ENCODE measurements around the gene FBXO48. TPM values are rescaled to one million over a fixed set of nuclear protein-coding genes. Genes with fewer than 3 reads are reported as not detected.

The FBXO48 gene
- total and polyA plus RNA-seq, 2 experiments from 2014 or later, result 1.1 to 1.3 TPM

DNA sequence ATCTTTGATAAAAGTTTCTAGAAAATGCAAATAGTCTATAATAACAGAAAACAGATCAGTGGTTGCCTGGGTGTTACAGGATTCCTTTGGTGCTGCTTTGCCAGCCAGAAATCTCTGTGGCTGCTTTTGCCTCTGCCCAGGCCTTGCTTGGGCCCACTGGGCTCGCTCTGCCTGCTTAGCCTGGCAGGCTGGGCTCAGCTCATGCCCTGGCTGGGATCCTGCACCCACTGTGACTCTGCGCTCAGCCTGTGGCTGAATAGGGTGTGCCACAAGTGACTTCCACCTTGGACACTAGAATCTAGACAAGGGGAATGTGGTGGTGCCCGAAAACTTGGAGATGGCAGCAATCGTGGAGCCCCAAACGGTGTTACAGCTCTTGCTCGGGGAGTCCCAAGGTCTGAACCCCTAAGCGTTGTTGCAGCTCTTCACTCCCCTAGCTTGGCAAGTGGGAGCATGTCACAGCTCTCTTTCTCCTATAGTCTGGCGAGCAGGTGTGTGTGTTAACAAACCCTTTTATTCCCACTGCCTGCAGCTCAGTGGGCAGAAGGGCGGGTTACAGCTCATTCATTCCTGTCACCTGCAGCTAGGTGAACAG lies 50.9 kb downstream of the FBXO48 start (continued):
- TF ChIP-seq, protein P1, sequence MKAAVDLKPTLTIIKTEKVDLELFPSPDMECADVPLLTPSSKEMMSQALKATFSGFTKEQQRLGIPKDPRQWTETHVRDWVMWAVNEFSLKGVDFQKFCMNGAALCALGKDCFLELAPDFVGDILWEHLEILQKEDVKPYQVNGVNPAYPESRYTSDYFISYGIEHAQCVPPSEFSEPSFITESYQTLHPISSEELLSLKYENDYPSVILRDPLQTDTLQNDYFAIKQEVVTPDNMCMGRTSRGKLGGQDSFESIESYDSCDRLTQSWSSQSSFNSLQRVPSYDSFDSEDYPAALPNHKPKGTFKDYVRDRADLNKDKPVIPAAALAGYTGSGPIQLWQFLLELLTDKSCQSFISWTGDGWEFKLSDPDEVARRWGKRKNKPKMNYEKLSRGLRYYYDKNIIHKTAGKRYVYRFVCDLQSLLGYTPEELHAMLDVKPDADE (IDR thresholded peaks at IDR 0.05), result no peak
- TF ChIP-seq, protein P2, sequence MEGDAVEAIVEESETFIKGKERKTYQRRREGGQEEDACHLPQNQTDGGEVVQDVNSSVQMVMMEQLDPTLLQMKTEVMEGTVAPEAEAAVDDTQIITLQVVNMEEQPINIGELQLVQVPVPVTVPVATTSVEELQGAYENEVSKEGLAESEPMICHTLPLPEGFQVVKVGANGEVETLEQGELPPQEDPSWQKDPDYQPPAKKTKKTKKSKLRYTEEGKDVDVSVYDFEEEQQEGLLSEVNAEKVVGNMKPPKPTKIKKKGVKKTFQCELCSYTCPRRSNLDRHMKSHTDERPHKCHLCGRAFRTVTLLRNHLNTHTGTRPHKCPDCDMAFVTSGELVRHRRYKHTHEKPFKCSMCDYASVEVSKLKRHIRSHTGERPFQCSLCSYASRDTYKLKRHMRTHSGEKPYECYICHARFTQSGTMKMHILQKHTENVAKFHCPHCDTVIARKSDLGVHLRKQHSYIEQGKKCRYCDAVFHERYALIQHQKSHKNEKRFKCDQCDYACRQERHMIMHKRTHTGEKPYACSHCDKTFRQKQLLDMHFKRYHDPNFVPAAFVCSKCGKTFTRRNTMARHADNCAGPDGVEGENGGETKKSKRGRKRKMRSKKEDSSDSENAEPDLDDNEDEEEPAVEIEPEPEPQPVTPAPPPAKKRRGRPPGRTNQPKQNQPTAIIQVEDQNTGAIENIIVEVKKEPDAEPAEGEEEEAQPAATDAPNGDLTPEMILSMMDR (conservative IDR thresholded peaks at IDR 0.05; ENCODE audit: low read depth in 2 of 2), result no peak

DNA sequence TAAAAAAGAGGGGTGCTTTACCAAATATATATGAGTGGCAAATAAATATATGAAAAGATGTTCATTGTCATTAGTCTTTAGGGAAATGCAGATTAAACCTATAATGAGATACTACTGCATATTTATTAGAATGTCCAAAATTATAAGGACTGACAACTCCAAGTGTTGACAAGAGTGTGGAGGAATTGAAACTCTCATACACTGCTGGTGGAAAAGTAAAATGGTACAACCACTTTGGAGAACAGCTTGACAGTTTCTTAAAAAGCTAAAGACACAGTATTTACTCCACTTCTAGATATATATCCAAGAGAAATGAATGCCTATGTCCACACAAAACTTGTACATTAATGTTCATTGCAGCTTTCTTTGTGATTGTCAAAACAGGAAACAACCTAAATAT lies 51.6 kb downstream of the FBXO48 start:
- no peaks in the 10 kb centered on the region for H3K27me3 ChIP-seq (ENCODE audit: insufficient read depth)
- no peak overlapping the region for H3K27ac ChIP-seq (ENCODE audit: low read depth)
- Mint-ChIP-seq H3K27me3 (ENCODE audit: insufficient read depth, low read depth, poor library complexity) (peaks cover 2% of the 10 kb centered on the region), H3K36me3 (ENCODE audit: low read depth) (no peaks in the 10 kb centered on the region; the same call in 2 of the 3 replicates), H3K27ac (no peak overlapping the region), H3K4me1 (peaks cover 21% of the 10 kb centered on the region), H3K9me3 (no peaks in the 10 kb centered on the region; the same call in 2 of the 3 replicates), H3K4me3 (no peak overlapping the region)
- H3K79me2 ChIP-seq (replicated peaks; ENCODE audit: insufficient read depth), result no peaks in the 10 kb centered on the region
- peaks cover 15% of the 10 kb centered on the region for H3K4me1 ChIP-seq (ENCODE audit: insufficient read depth)
- H3F3A ChIP-seq (replicated peaks; ENCODE audit: low read depth), result no peaks in the 10 kb centered on the region
- H3K4me3 ChIP-seq, result no peak overlapping the region
- H3K9me2 ChIP-seq (ENCODE audit: insufficient read depth), result no peaks in the 10 kb centered on the region
- H4K20me1 ChIP-seq (replicated peaks; ENCODE audit: insufficient read depth), result no peaks in the 10 kb centered on the region
- no peak for TF ChIP-seq CREB1 (CRISPR knock-in tag; IDR thresholded peaks at IDR 0.05; ENCODE audit: low read depth)
- TF ChIP-seq, protein P2 (conservative IDR thresholded peaks at IDR 0.05; ENCODE audit: low read depth in 2 of 2), result no peak
- H2AFZ ChIP-seq, result no peak overlapping the region
- H3K36me3 ChIP-seq (ENCODE audit: insufficient read depth), result no peaks in the 10 kb centered on the region
- DNase-seq (ENCODE audit: low spot score) (no peak), ATAC-seq (no peak)
- no peak overlapping the region for H3K4me2 ChIP-seq

DNA sequence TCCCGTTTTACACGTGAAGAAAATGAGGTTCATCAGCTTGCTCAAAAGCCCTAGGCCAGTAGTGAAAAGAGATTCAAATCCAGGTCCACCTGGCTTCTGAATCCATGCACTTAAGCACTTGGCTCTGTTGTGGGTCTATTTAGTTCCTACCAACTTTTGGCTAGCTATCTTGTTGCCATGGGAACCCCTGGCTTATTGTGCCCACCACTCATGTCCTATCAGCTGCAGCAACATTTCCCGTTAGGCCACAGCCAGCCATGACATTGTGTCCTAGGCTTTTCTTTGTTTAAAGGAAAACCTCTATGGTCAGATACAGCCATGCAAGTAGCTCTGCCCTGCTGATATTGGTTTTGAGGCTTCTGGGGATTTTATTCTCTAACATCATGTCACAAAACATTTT lies 52.2 kb downstream of the FBXO48 start:
- H3K36me3 Mint-ChIP-seq (ENCODE audit: low read depth), result no peaks in the 10 kb centered on the region; the same call in 2 of the 3 replicates
- TF ChIP-seq ZNF331 (CRISPR knock-in tag; IDR thresholded peaks at IDR 0.05; ENCODE audit: low read depth) (no peak), EZH2phosphoT487 (IDR thresholded peaks at IDR 0.05; ENCODE audit: unreplicated experiment) (no peak), EZH2 (IDR thresholded peaks at IDR 0.05; ENCODE audit: low read depth, unreplicated experiment) (no peak)
- peaks cover 21% of the 10 kb centered on the region for H3K4me1 Mint-ChIP-seq
- no peak for ATAC-seq
- no peaks in the 10 kb centered on the region for H3K79me2 ChIP-seq (replicated peaks; ENCODE audit: insufficient read depth)
- H3K4me3 ChIP-seq, result no peak overlapping the region
- H3K9me2 ChIP-seq (ENCODE audit: insufficient read depth), result no peaks in the 10 kb centered on the region
- H4K20me1 ChIP-seq (replicated peaks; ENCODE audit: insufficient read depth), result no peaks in the 10 kb centered on the region
- H3K36me3 ChIP-seq (ENCODE audit: insufficient read depth), result no peaks in the 10 kb centered on the region
- peak; percentile 49 for DNase-seq (ENCODE audit: low spot score)
- peaks cover 2% of the 10 kb centered on the region for H3K27me3 Mint-ChIP-seq (ENCODE audit: insufficient read depth, low read depth, poor library complexity)
- H3K4me1 ChIP-seq (ENCODE audit: insufficient read depth), result peaks cover 15% of the 10 kb centered on the region
- no peak overlapping the region for H3K27ac ChIP-seq (ENCODE audit: low read depth)
- no peak overlapping the region for H3K4me3 Mint-ChIP-seq
- no peak overlapping the region for H2AFZ ChIP-seq
- no peaks in the 10 kb centered on the region for H3F3A ChIP-seq (replicated peaks; ENCODE audit: low read depth)
- no peaks in the 10 kb centered on the region for H3K27me3 ChIP-seq (ENCODE audit: insufficient read depth)
- H3K27ac Mint-ChIP-seq, result no peak overlapping the region
- no peaks in the 10 kb centered on the region; the same call in 2 of the 3 replicates for H3K9me3 Mint-ChIP-seq
- no peak overlapping the region for H3K4me2 ChIP-seq
